ENCODE results near the gene CD3D. TPM values are rescaled to one million over a fixed set of nuclear protein-coding genes. Genes with fewer than 3 reads are reported as not detected.

Gene CD3D
- total and polyA plus RNA-seq, 2 of the 4 experiments (the other 2 are of a cell fraction) = not detected

GRCh38 chr11:118306556-118306955, 35.9 kb downstream of the CD3D start:
- Histone ChIP-seq H3K56ac (ENCODE audit: extremely low read depth, insufficient read depth, low read length) (no peak overlapping the region), H2AK5ac (ENCODE audit: low read depth, low read length) (no peak overlapping the region), H4K8ac (ENCODE audit: low read depth in 2 of 2, low read length in 2 of 2) (no peak overlapping the region), H4K20me1 (ENCODE audit: insufficient read depth, low read length) (no peaks in the 10 kb centered on the region), H3K4ac (ENCODE audit: low read depth, low read length) (no peak overlapping the region), H2BK20ac (ENCODE audit: low read depth, low read length) (no peak overlapping the region), H3K36me3 (ENCODE audit: control insufficient read depth, insufficient read depth, low read length) (no peaks in the 10 kb centered on the region), H3K27ac (ENCODE audit: insufficient read depth, low read length) (no peak overlapping the region), H2BK120ac (ENCODE audit: low read depth, low read length) (no peak overlapping the region), H3K9ac (ENCODE audit: low read depth, low read length) (no peak overlapping the region), H4K91ac (ENCODE audit: insufficient read depth, low read depth, low read length) (no peak overlapping the region), H3K79me1 (ENCODE audit: low read depth in 1 of 2, low read length in 2 of 2) (no peaks in the 10 kb centered on the region), H2BK15ac (ENCODE audit: low read depth, low read length) (no peak overlapping the region), H3K4me1 (ENCODE audit: control insufficient read depth, insufficient read depth, low read length) (no peaks in the 10 kb centered on the region), H3K9me1 (ENCODE audit: insufficient read depth, low read length) (no peaks in the 10 kb centered on the region), H3K23ac (ENCODE audit: low read depth, low read length) (no peak overlapping the region), H3K4me2 (ENCODE audit: low read depth, low read length) (no peak overlapping the region), H4K5ac (ENCODE audit: low read depth, low read length) (no peak overlapping the region), H3K4me3 (ENCODE audit: insufficient read depth, low read depth, low read length) (no peak overlapping the region), H2AFZ (replicated peaks; ENCODE audit: low read length, poor library complexity) (no peak overlapping the region), H2AK9ac (replicated peaks; ENCODE audit: low read depth, low read length, poor library complexity) (no peak overlapping the region), H2BK5ac (ENCODE audit: low read depth, low read length, poor library complexity, severe bottlenecking) (no peak overlapping the region), H3K14ac (replicated peaks; ENCODE audit: low read depth, low read length) (no peak overlapping the region), H3K27me3 (ENCODE audit: control insufficient read depth, insufficient read depth, low read length) (peaks cover 11% of the 10 kb centered on the region), H3K9me3 (ENCODE audit: control insufficient read depth, insufficient read depth, low read length) (no peaks in the 10 kb centered on the region), H3K18ac (ENCODE audit: low read depth, low read length) (no peak overlapping the region)
- no peak for ATAC-seq (ENCODE audit: low read depth)
- no TSS peak for BruUV-seq (replicated peaks)
- intact Hi-C loops (cut with micrococcal nuclease) (no loop called here), dilution Hi-C loops (cut with HindIII; ENCODE audit: low sequenced_read_pairs, unreplicated experiment) (no loop called here), in situ Hi-C loops (cut with MboI; ENCODE audit: low sequenced_read_pairs) (no loop called here)
- no peak for DNase-seq
- ChIA-PET POLR2A (ENCODE audit: unreplicated experiment) (no interaction called here), CTCF (no interaction called here)
- WGBS, 2 experiments (ENCODE audit: extremely low coverage in 2 of 2, insufficient read length in 1 of 2) = 20% methylated on average over 1 of the region's 2 CpGs; no CpG with 5 or more reads in 1 of the 2 experiments
- TF ChIP-seq RFX5 (IDR thresholded peaks at IDR 0.05; ENCODE audit: low read depth, low read length) (no peak), USF2 (IDR thresholded peaks at IDR 0.05; ENCODE audit: low read depth, low read length) (no peak), NFE2L2 (IDR thresholded peaks at IDR 0.05; ENCODE audit: low read depth, low read length) (no peak), SMC3 (IDR thresholded peaks at IDR 0.05; ENCODE audit: low read depth, low read length) (no peak), FOS (IDR thresholded peaks at IDR 0.05; ENCODE audit: low read depth, low read length) (no peak), POLR2A (IDR thresholded peaks at IDR 0.05; ENCODE audit: low read depth, low read length) (no peak), RCOR1 (IDR thresholded peaks at IDR 0.05; ENCODE audit: insufficient replicate concordance, low read length) (no peak), CHD1 (IDR thresholded peaks at IDR 0.05; ENCODE audit: low read depth, low read length) (no peak), MAZ (IDR thresholded peaks at IDR 0.05; ENCODE audit: borderline replicate concordance, low read depth, low read length) (no peak), MAFK (IDR thresholded peaks at IDR 0.05; ENCODE audit: low read depth, low read length) (no peak), MXI1 (IDR thresholded peaks at IDR 0.05; ENCODE audit: borderline replicate concordance, low read depth, low read length) (no peak), BHLHE40 (IDR thresholded peaks at IDR 0.05; ENCODE audit: low read depth, low read length) (no peak), ELK1 (IDR thresholded peaks at IDR 0.05; ENCODE audit: borderline replicate concordance, low read depth, low read length) (no peak), RAD21 (IDR thresholded peaks at IDR 0.05; ENCODE audit: low read length) (no peak), CEBPB (IDR thresholded peaks at IDR 0.05; ENCODE audit: low read depth, low read length) (no peak), CTCF (conservative IDR thresholded peaks at IDR 0.05; ENCODE audit: low read depth, low read length) (no peak)
